HCEC 1CT (cell line): Measurements from ENCODE around the gene MYO1A.

Experiments used
- DNase-seq: peaks from one replicate; pipeline ENCODE4 v3.0.0-alpha.2; 2017

MYO1A gene

DNA sequence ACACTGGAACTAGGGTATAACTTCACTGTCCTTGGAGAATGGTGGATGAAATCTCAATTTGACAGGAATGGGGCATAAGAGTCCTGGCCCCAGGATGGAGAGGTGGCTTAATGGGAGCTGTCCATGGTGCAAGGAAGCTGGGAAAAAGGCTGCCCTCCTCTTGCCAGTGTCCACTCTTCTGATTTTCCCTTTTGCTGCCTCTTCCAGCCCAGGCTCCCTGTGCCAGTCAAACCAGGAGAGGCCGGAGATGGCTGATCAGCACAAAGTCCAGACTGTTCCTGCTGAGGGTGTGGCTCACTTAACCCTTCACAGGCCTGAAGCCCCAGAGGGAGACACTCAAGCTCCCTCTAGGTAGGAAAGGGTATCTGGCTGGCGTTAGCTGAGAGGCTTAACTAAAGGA, at the start of gene MYO1A:
TSS of gene MYO1A (minus strand) at position 240 of the 400 bp plus-strand sequence. CDS start 1,806 bp downstream, outside the sequence.
- DNase-seq, result no peak

DNA sequence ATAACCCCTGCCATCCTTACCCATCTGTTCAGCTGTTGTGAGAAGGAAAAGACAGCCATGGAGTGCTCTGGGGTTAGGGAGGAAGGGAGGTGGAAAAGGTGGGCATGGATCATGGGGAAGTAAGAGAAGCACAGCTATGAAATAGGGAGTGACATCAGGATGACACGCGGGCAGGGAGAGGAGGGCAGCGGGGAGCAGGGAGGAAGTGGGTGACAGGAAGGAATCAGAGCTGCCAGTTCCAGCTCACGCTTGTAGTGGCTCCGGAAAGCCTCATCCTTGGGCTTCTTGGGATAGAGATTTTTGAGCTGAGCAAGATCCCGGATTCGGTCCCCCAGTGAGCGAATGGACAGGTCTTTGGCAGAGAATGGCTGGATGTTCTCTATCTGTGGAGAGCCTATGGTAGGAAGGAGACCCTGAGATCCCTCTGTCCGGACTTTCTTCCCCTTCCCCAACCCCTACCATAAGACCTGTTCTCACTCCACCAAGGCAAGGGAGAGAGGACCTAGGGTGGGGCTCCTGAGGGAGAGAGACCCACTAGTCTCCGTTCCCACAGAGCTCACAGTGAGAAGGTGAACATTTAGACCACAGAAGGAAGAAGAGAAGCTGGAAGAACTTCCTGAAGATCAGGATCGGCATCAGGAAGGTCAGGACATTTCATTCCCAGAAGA, 49.3 kb upstream of the MYO1A start:
- DNase-seq, result no peak

DNA sequence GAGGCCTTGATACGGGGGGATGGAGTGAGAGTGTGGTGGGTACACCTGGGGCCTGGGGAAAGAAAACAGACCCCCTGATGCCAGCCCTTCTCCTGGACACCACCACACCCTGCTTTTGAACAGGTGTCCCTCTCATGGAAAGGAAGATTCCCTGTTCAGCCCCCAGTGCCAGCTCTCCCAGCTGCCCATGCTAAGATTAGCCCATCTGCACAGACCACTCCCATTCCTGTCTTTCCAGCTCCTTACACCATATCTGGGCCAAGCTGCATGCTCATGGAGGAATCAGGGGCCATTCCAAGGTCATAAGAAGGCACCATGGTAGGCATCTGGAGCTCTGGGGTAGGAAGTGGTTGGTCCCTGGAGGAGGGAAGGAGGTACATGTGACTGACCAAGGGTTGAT, 48.6 kb upstream of the MYO1A start:
- DNase-seq, result no peak

DNA sequence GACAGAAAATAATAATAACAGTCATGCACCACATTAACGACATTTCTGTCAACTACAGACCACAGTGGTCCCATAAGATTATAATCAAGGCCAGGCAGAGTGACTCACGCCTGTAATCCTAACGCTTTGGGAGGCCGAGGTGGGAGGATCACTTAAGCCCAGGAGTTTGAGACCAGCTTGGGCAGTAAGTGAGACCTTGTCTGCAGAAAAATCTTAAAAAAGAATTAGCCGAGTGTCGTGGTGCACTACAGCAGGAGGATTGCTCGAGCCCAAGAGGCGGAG, 47.6 kb upstream of the MYO1A start:
- no peak for DNase-seq

DNA sequence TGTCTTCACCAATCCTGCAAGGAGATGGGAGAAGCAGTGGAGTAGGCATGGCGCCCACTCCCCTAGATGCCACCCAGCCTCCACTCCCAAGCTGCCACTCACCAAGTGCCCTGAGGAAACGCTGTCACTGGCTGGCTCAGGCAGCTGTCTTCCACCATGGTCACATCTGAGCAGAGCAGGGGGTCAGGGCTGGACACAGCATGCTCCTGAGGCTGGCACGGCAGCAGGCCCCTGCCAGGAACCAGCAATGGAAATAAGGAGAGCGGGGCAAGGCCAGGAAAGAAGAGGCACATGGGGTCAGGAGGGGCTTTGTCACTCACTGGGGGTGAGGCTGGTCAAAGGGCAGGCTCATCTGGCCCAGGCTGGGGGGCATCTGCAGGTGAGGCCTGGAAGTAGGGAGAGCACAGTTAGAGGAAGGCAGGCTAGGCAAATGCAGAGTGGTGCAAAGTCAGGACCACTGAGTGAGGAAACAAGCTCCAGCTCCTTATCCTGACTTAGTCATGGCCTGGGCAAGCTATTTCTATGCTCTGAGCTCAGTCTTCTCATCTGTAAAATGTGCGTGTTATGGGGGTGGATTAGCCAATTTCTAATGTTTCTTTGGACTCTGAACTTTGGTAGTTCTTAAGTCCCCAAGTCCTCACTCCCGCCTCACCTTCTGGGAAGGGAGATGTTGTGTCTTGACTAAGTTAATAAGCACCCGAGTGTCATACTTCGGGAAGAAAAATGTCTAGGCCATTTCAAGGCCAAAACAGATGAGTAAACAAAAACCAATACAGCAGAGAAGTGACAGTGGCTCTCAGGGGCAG, 47.0 kb upstream of the MYO1A start:
- no peak for DNase-seq

DNA sequence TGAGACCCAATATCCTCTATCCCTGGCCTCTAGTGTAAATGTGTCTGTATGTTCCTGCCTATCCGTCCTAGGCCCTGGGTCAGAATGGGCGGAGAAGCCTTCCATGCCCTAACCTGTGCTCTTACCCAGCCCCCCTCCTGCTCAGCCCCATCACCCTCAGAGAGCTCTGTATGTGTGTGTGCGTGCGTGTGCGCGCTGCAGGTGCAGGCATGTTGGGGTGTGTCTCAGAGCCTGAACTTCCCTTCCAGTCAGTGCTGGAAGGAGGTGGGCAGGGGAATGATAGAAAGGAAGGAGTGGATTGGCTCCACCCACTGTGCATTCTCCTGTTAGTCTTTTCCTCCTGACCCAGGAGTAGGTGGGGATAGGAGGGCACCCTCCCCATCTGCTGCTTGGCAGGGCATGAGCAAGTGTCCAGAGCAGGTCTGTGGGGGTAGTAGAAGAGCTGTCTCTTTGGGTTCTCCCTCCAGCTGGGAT, 46.2 kb upstream of the MYO1A start:
- DNase-seq, result peak; percentile 13

DNA sequence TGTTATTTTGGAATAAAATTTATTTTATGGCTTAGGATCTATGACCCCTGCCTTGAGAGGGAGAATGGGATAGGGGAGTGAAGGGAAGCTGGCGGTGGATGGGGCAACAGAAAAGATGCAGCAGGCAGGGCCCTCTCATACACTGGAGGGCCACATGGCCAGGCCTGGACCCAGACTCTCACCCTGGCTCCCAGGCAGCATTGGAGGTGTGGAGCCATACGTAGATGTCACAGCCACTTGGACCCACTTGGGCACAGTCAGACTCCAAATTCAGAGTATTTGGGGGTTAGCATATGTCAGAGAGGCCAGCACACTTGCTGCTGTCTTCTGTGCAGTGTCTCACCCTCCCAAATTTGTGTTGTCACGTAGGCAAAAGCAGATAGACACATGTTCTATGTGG, 45.5 kb upstream of the MYO1A start:
- peak; percentile 2 for DNase-seq

DNA sequence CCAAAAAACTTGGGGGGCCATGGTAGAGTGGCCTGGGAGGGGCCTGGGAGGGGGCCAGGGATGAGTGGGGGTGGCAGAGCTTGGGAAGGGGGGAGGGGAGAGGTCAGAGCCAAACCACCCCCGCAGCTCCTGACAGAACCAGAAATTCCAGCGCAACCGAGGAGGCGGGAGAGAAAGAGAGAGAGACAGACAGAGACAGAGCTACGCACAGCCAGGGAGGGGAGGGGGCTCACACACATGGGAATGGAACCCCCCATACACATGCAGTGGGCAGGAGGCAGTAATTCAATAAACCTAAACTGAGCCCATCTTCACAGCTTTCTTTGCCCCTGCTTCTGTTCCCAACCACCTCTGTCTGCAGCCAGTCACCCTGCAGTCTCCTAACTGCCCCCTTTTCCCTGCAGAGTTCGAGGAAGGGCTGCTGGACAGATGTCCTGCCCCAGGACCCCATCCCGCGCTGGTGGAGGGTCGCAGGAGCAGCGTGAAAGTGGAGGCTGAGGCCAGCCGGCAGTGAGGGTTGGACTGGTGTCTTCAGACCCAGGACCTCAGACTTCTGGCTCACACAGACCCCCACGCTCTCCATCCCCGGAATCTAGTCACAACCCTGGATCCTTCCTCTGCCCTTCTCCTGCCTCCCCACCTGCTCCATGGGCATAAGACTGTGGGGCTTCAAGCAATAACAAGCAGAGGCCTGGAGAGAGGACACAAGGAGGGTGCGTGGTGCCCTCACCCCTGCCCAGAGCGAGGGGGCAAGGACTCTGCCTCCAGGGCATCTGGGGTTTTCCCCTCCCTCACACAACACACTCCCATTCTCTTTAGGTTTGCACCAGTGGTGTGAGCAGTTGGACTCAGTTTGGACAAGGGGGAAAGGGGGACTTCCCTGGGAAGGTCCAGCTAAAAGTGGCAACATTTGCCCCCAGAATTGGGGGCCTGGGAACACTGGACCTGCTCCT, 44.6 kb upstream of the MYO1A start:
- DNase-seq, result no peak

DNA sequence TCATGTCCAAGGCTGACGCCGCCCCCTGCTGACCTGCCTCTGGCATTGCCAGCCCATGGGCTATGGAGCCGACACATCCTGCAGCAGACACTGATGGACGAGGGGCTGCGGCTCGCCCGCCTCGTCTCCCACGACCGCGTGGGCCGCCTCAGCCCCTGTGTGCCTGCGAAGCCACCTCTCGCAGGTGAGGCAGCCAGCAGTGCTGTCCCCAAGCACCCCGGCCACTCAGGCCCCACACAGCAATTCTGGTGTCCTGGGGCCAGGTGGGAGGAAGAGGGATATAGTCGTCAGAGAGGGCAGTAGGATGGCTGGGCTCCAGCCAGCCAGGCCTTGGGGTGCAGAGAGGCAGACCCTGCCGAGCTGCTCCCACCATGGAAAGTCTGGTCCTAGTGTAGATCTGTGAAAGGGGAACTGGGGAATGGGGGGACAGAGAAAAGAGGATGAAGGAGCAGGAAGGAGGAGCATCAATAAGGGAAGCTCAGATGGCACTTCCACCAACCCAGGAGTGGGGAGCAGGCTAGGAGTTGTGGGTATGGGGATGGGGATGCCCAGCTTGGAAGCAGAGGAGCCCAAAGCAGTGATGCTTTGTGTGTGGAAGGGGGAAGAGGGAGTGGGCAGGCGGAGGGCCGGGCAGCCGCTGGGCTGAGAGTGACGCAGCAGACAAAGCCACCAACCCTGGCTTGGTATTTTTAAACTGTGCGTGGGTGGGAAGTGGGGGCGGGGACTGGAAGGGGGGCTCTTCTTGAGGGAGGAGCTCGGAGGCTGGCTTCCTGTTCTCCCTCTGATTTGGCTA, 43.7 kb upstream of the MYO1A start:
- peak; percentile 86 for DNase-seq

DNA sequence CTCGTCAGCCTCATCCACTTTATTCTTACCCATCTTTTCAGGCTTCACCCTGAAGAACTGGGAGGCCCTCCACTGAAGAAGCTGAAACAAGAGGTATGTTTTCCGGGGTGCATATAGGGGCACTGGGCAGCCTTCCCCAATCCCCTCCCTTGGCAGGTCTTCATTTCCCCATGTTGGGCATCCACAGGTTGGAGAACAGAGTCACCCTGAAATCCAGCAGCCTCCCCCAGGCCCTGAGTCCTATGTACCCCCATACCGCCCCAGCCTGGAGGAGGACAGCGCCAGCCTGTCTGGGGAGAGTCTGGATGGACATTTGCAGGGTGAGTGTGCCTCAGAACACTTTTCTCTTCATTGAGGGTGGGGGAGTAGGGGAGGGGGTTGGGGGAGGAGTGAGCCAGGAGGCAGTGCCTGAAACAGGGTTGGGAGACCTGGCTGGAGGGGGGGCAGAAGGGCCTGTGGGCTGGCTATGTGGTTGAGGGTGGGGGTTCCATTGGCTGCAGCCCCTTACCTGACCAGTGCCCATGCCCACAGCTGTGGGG, 43.0 kb upstream of the MYO1A start:
- no peak for DNase-seq

DNA sequence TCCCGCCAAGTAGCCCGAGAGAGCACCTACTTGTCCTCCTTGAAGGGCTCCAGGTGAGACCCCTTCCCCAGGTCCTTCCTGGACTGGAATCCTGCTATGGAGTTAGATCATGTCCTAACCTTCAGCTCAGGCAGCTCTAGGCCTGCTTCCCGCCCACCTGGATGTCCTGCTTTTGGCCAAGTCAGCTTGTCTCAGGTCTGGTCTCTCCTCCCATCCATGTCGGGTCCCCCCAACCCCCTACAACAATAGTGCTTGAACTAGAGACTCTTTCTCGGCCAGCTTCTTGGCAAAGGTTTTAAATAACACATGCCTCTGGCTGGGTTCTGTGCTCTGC, 42.6 kb upstream of the MYO1A start:
- DNase-seq, result no peak

DNA sequence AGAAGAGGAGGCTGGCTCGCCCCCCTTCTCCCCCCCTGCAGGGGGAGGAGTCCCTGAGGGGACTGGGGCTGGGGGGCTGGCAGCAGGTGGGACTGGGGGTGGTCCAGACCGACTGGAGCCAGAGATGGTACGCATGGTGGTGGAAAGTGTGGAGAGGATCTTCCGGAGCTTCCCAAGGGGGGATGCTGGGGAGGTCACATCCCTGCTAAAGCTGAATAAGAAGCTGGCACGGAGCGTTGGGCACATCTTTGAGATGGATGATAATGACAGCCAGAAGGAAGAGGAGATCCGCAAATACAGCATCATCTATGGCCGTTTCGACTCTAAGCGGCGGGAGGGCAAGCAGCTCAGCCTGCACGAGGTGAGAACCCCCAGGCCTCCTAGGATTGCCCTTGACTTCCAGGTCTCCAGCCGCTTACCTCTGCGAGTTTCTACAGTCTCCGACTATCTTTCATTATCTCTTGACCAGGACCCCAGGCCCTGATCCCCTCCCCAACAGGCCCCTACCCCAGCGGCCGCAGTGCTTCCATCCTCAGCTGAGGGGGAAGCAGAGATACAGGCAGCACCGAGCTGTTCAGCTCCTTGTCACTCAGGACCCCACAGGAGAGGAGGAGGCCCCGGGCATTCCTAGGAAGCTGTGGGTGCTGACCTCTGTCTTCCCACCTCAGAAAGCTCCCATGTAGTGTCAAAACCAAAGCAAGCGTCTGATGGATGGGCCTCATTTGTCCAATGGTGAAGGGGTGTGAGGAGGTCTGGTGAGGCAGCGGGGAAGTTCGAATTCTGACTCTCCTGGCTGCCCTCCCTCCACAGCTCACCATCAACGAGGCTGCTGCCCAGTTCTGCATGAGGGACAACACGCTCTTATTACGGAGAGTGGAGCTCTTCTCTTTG, 42.0 kb upstream of the MYO1A start:
- no peak for DNase-seq

DNA sequence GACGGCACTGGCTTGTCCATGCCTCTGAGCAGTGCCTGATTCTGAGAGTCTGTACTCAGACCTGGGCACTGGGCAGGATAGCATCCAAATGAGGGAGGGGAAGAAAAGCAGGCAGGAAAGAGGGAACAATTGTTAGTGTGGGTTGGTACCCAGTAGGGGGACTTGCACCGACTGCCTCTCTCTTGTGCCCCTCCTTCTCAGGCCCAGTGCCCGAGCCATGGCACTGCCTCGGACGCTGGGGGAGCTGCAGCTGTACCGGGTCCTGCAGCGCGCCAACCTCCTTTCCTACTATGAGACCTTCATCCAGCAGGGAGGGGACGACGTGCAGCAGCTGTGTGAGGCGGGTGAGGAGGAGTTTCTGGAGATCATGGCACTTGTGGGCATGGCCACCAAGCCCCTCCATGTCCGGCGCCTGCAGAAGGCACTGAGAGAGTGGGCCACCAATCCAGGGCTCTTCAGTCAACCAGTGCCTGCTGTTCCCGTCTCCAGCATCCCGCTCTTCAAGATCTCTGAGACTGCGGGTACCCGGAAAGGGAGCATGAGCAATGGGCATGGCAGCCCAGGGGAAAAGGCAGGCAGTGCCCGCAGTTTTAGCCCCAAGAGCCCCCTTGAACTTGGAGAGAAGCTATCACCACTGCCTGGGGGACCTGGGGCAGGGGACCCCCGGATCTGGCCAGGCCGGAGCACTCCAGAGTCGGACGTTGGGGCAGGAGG, 41.2 kb upstream of the MYO1A start:
- peak; percentile 27 for DNase-seq

DNA sequence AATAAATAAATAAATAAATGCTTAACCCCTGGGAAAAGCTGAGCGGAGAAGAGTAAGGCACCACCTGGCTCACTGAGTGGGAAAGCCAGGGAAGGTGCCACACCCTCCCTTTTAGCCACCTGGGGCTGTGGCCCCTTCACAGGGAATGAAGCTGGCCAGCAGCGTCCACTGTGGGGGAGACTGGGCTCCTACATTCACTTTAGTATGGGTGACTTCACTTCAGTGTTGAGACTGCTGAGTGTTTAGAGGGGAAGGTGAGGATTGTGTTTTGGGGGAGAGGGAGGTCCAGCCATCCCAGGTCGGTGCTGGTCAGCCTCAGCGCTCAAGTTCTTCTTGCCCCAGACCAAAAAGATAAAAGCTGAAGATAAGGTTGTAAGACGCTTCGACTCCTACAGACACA, 40.6 kb upstream of the MYO1A start:
- DNase-seq, result no peak

DNA sequence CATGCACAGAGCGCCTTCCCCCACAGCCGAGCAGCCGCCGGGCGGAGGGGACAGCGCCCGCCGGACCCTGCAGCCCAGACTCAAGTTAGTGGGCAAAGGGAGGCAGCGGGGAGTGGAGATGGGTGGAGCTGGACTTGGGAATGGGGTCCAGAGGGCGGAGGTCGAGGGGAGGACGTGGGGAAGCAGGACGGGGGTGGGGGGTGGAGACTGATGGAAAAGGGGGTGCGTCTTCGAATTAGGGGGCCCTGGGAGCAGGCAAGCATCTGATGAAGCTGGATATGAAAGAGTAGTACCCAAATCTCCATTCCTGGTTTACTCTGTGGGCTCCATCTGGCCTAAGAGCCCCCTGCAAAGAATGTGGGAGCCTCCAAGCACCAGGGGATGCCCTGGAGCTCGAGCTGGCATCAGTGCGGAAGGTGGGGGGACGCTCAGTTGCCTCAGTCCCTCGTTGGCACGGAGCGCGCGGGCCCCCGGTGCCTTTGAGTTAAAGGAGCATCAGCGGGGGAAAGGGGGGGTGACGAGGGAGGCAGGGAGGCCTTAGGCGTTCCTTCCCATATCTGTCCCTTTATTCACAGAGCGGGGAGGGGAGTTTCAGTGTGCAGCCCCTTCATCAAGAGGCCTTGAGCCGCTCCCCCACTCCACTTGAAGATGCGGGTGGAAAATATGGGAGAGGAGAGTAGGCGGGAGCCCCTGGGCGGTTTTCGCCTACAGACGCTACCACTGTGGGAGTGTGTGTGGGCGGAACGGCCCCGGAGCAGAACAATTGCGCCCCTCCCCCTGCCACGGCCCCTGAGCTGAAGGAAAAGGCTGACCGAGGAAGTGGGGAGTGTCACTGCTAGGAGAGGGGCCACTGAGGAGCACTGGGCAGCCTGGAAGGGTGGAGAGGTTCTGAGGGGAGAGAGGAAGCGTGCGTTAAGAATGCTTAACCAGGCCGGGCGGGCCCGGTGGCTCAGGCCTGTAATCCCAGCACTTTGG, 39.6 kb upstream of the MYO1A start:
- DNase-seq, result peak; percentile 53

DNA sequence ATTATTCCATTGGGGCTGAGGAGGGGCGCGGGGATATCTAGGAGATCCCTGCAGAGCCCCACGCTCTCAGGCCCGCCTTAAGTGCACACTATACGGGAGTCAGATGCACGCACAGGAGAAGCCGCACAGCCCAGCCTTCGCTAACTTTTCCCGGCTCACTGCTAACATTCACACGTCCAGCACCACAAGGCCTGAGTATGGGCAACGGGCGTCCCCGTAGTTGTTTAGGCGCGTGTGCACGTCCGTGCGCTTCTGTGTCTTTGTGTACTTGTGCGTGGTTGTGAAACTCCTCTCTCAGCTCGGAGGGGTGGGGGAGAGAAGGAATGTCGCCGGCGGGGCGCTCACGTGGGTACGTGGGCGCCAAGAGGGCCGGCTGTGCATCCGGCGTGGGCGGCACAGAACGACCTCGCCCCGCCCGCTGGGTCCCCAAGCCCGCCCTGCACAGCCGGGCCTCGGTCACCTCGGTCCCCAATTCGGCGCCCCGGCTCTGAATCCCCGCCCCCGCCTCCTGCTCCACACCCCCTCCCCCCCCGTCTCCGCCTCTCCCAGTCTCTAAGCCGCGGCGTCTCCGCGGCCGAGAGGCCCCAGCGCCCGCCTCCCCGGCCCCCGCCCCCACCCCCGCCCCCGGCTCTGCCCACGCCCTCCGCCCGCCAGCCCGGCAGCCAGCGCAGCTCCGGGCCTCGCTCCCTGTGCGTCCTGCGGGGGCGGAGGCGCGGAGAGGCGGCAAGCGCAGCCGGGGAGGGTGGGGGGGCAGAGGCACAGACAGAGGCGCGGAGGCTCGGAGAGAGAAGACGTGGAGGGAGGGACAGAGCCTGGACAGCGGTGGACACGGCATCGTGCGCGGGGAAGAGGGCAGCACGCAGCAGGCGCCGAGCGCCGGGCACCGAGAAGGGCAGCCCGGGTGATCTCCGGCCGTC, 38.7 kb upstream of the MYO1A start, which contains the start of gene NAB2:
TSS of gene NAB2 (plus strand) at position 761 of the 917 bp plus-strand sequence. CDS start 158 bp downstream, outside the sequence.
- DNase-seq, result peak; percentile 95

DNA sequence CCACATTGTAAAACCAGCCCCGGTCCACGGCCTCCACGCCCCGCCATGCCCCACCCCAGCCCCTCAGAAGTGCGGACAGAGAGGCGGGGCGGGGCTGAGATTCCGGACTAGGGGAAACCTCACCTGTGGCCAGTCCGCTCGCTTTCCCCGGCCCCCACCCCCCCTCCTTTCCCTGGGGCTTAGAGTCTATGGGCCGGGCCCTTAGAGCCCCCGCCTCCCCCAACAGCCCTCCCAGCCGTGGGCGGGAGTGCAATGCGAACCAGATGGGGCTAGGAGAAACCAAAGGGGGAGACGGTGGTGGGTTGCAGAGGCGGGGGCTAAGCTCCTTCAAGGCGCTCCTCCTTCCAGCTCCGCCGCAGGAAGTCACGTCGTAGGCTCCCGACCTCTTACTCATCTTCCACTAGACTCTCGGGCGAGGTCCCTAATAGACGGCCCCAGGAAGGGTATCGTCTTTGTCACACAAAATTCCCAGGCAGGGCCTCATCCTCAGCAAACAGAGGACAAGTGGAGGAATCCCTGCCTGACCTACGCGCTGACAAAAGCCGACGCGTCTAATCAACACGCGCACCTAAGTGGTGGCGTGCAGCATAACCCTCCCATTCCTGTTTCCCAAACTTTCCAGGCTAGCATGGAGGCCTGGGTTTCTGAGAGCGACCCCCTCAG, 37.9 kb upstream of the MYO1A start:
- DNase-seq, result peak; percentile 97
